ENCODE measurements around the gene RNF169. TPM values are rescaled to one million over a fixed set of nuclear protein-coding genes. Genes with fewer than 3 reads are reported as not detected.

RNF169 gene
- total RNA-seq, 1 donor from 2014 or later = 20.9 TPM

GRCh38 chr11:74720596-74721478 lies 27.8 kb upstream of the RNF169 start:
- Histone ChIP-seq H3K27me3 (no peaks in the 10 kb centered on the region), H3K36me3 (no peaks in the 10 kb centered on the region), H3K4me3 (no peak overlapping the region), H3K27ac (peak overlapping the region; percentile 68), H3K9me3 (no peaks in the 10 kb centered on the region), H3K4me1 (peaks cover 18% of the 10 kb centered on the region)
- peak in 1 of 2 donors; percentile 95 for DNase-seq (ENCODE audit: extremely low spot score in 2 of 2)
- intact Hi-C loops (cut with DNase I) = loop anchor here (10.0 kb wide), 1 partner anchor 86 kb away; no protein-coding TSS in a partner anchor
- no peak for TF ChIP-seq CTCF (IDR thresholded peaks at IDR 0.05)
- TF ChIP-seq POLR2AphosphoS5 (IDR thresholded peaks at IDR 0.05; ENCODE audit: insufficient read depth in 1 of 2, low read depth in 1 of 2) = peak in 1 of 2 donors; percentile 74

- no peaks in the 10 kb centered on the region for H3K9me3 ChIP-seq
- H3K27me3 ChIP-seq = no peaks in the 10 kb centered on the region
- peak overlapping the region; percentile 68 for H3K27ac ChIP-seq
- H3K4me3 ChIP-seq = no peak overlapping the region
- peaks cover 18% of the 10 kb centered on the region for H3K4me1 ChIP-seq
- no peak for DNase-seq (ENCODE audit: extremely low spot score in 2 of 2)
- no peaks in the 10 kb centered on the region for H3K36me3 ChIP-seq
- no peak for TF ChIP-seq CTCF (IDR thresholded peaks at IDR 0.05)
- TF ChIP-seq POLR2AphosphoS5 (IDR thresholded peaks at IDR 0.05; ENCODE audit: insufficient read depth in 1 of 2, low read depth in 1 of 2) = no peak
- no peak for TF ChIP-seq POLR2A (IDR thresholded peaks at IDR 0.05)
- intact Hi-C loops (cut with DNase I) = loop anchor here (10.0 kb wide), 1 partner anchor 87 kb away; no protein-coding TSS in a partner anchor
Observed at GRCh38 chr11:74721479-74721835, 27.2 kb upstream of the RNF169 start.

GRCh38 chr11:74723511-74723910 lies 25.1 kb upstream of the RNF169 start:
- intact Hi-C loops (cut with DNase I) = loop anchor here (10.0 kb wide), 1 partner anchor 89 kb away; no protein-coding TSS in a partner anchor
- peaks cover 18% of the 10 kb centered on the region for H3K4me1 ChIP-seq
- no peaks in the 10 kb centered on the region for H3K9me3 ChIP-seq
- H3K36me3 ChIP-seq = no peaks in the 10 kb centered on the region
- TF ChIP-seq POLR2A (IDR thresholded peaks at IDR 0.05) (no peak), POLR2AphosphoS5 (IDR thresholded peaks at IDR 0.05; ENCODE audit: insufficient read depth in 1 of 2, low read depth in 1 of 2) (no peak), CTCF (IDR thresholded peaks at IDR 0.05) (no peak)
- no peak for DNase-seq (ENCODE audit: extremely low spot score in 2 of 2)
- no peaks in the 10 kb centered on the region for H3K27me3 ChIP-seq
- no peak overlapping the region for H3K4me3 ChIP-seq
- no peak overlapping the region for H3K27ac ChIP-seq

GRCh38 chr11:74725701-74726100 lies 22.9 kb upstream of the RNF169 start:
- DNase-seq (ENCODE audit: extremely low spot score in 2 of 2) = no peak
- TF ChIP-seq POLR2A (IDR thresholded peaks at IDR 0.05) = no peak
- TF ChIP-seq POLR2AphosphoS5 (IDR thresholded peaks at IDR 0.05; ENCODE audit: insufficient read depth in 1 of 2, low read depth in 1 of 2) = no peak
- TF ChIP-seq CTCF (IDR thresholded peaks at IDR 0.05) = no peak
- Histone ChIP-seq H3K9me3 (no peaks in the 10 kb centered on the region), H3K27me3 (no peaks in the 10 kb centered on the region), H3K27ac (no peak overlapping the region), H3K4me3 (no peak overlapping the region), H3K36me3 (no peaks in the 10 kb centered on the region), H3K4me1 (peaks cover 11% of the 10 kb centered on the region)
- intact Hi-C loops (cut with DNase I) = loop anchor here (10.0 kb wide), 1 partner anchor 91 kb away; no protein-coding TSS in a partner anchor
